H9 (cell line): Measurements from ENCODE around the gene USP6NL. TPM values are rescaled to one million over a fixed set of nuclear protein-coding genes. Genes with fewer than 3 reads are reported as not detected.

Source experiments
- DNase-seq: peaks from one replicate; pipeline ENCODE4 v3.0.0-alpha.2; 2017
- H2AFZ ChIP-seq: one replicate; pipeline ENCODE4 v1.6.1; 2013; ENCODE audit warnings: mild to moderate bottlenecking, low read length, control low read depth, moderate library complexity
- H2AK5ac ChIP-seq: 2 replicates; pipeline ENCODE4 v1.6.1; 2013; ENCODE audit warnings: low read length, control low read depth, mixed read lengths; ENCODE audit not compliant: insufficient read length
- H2BK120ac ChIP-seq: one replicate; pipeline ENCODE4 v1.6.1; 2013; ENCODE audit warnings: low read depth, mild to moderate bottlenecking, low read length, control low read depth, inconsistent platforms; ENCODE audit not compliant: poor library complexity, severe bottlenecking
- H2BK12ac ChIP-seq: 2 replicates; pipeline ENCODE4 v1.6.1; 2013; ENCODE audit warnings: low read length, control low read depth, mixed read lengths, low read depth; ENCODE audit not compliant: insufficient read length
- H2BK15ac ChIP-seq: 2 replicates; pipeline ENCODE4 v1.6.1; 2013; ENCODE audit warnings: low read depth, low read length, control low read depth
- H2BK20ac ChIP-seq: one replicate; pipeline ENCODE4 v1.6.1; 2013; ENCODE audit warnings: low read depth, mild to moderate bottlenecking, low read length, control low read depth, inconsistent platforms; ENCODE audit not compliant: poor library complexity, severe bottlenecking
- H2BK5ac ChIP-seq: 2 replicates; pipeline ENCODE4 v1.6.1; 2013; ENCODE audit warnings: low read length, control low read depth, mixed read lengths; ENCODE audit not compliant: insufficient read length
- H3K14ac ChIP-seq: 2 replicates; pipeline ENCODE4 v1.6.1; 2013; ENCODE audit warnings: low read length, control low read depth; ENCODE audit not compliant: insufficient read depth
- H3K18ac ChIP-seq: 2 replicates; pipeline ENCODE4 v1.6.1; 2013; ENCODE audit warnings: low read depth, mild to moderate bottlenecking, mixed read lengths, low read length, control low read depth; ENCODE audit not compliant: insufficient read length
- H3K23ac ChIP-seq: 2 replicates; pipeline ENCODE4 v1.6.1; 2013; ENCODE audit warnings: low read length, control low read depth, mixed read lengths, low read depth; ENCODE audit not compliant: insufficient read length
- H3K23me2 ChIP-seq: 2 replicates; pipeline ENCODE4 v1.6.1; 2013; ENCODE audit warnings: low read depth, mild to moderate bottlenecking, mixed read lengths, low read length, control low read depth; ENCODE audit not compliant: insufficient read length, poor library complexity, severe bottlenecking
- H3K27ac ChIP-seq: 2 replicates; pipeline ENCODE4 v1.5.1; 2013; ENCODE audit warnings: low read length, control low read depth, mixed read lengths, low read depth; ENCODE audit not compliant: insufficient read length
- H3K27me3 ChIP-seq: 2 replicates; pipeline ENCODE4 v1.6.1; 2013; ENCODE audit warnings: low read length, control low read depth, inconsistent platforms; ENCODE audit not compliant: insufficient read depth
- H3K4ac ChIP-seq: 2 replicates; pipeline ENCODE4 v1.6.1; 2013; ENCODE audit warnings: low read depth, mild to moderate bottlenecking, control low read depth, inconsistent platforms, low read length, moderate library complexity
- H3K4me1 ChIP-seq: 2 replicates; pipeline ENCODE4 v1.6.1; 2013; ENCODE audit warnings: low read length, control low read depth, inconsistent platforms; ENCODE audit not compliant: insufficient read depth
- H3K4me2 ChIP-seq: 2 replicates; pipeline ENCODE4 v1.6.1; 2013; ENCODE audit warnings: low read length, control low read depth, mixed read lengths; ENCODE audit not compliant: insufficient read length, insufficient read depth
- H3K56ac ChIP-seq: 2 replicates; pipeline ENCODE4 v1.6.1; 2013; ENCODE audit warnings: low read depth, mild to moderate bottlenecking, mixed read lengths, low read length, control low read depth; ENCODE audit not compliant: insufficient read length
- H3K79me1 ChIP-seq: 2 replicates; pipeline ENCODE4 v1.6.1; 2013; ENCODE audit warnings: low read depth, mild to moderate bottlenecking, moderate library complexity, low read length, control low read depth, inconsistent platforms; ENCODE audit not compliant: insufficient read depth, poor library complexity, severe bottlenecking
- H3K79me2 ChIP-seq: 2 replicates; pipeline ENCODE4 v1.6.1; 2013; ENCODE audit warnings: low read length, control low read depth, inconsistent platforms; ENCODE audit not compliant: insufficient read depth
- H3K9ac ChIP-seq: 2 replicates; pipeline ENCODE4 v1.6.1; 2013; ENCODE audit warnings: low read length, control low read depth, mixed read lengths; ENCODE audit not compliant: insufficient read length; ENCODE audit errors: extremely low read depth
- H3K9me3 ChIP-seq: one replicate; pipeline ENCODE4 v1.6.1; 2013; ENCODE audit warnings: low read depth, low read length, inconsistent platforms; ENCODE audit not compliant: control insufficient read depth
- H3T11ph ChIP-seq: one replicate; pipeline ENCODE4 v1.6.1; 2013; ENCODE audit warnings: mild to moderate bottlenecking, low read length, control low read depth, inconsistent platforms
- H4K20me1 ChIP-seq: one replicate; pipeline ENCODE4 v1.6.1; 2013; ENCODE audit not compliant: control insufficient read depth, insufficient read length, insufficient read depth
- H4K5ac ChIP-seq: 2 replicates; pipeline ENCODE4 v1.6.1; 2013; ENCODE audit warnings: low read depth, mild to moderate bottlenecking, mixed read lengths, low read length, control low read depth; ENCODE audit not compliant: insufficient read length
- H4K8ac ChIP-seq: replicated peaks from 2 replicates; pipeline ENCODE4 v1.6.1; 2013; ENCODE audit warnings: low read length, control low read depth, mixed read lengths, low read depth; ENCODE audit not compliant: insufficient read length
- H4K91ac ChIP-seq: 2 replicates; pipeline ENCODE4 v1.6.1; 2013; ENCODE audit warnings: low read depth, mild to moderate bottlenecking, moderate library complexity, mixed read lengths, low read length, control low read depth; ENCODE audit not compliant: insufficient read length
- H3K27ac Mint-ChIP-seq, 3 experiments: 2 replicates in 2 of 3; 3 replicates in 1 of 3; pipeline ENCODE4 v1.8.0; 2020 to 2021; ENCODE audit warnings: mixed read lengths in 3 of 3, mild to moderate bottlenecking in 1 of 3, moderate library complexity in 1 of 3
- H3K27me3 Mint-ChIP-seq: 2 replicates; pipeline ENCODE4 v1.8.0; 2021; ENCODE audit warnings: low read depth, mild to moderate bottlenecking, moderate library complexity, mixed read lengths
- H3K36me3 Mint-ChIP-seq, 3 experiments: 2 replicates in 2 of 3; 3 replicates in 1 of 3; pipeline ENCODE4 v1.8.0; 2020 to 2021; ENCODE audit warnings: low read depth in 3 of 3, mixed read lengths in 3 of 3; ENCODE audit not compliant: insufficient read depth in 1 of 3
- H3K4me1 Mint-ChIP-seq, 2 experiments: 2 replicates each; pipeline ENCODE4 v1.8.0; 2020; ENCODE audit warnings: mixed read lengths in 2 of 2
- H3K4me3 Mint-ChIP-seq, 2 experiments: 2 replicates in 1 of 2; 3 replicates in 1 of 2; pipeline ENCODE4 v1.8.0; 2020 to 2021; ENCODE audit warnings: mild to moderate bottlenecking in 2 of 2, mixed read lengths in 2 of 2, moderate library complexity in 1 of 2
- H3K9me3 Mint-ChIP-seq, 2 experiments: 2 replicates in 1 of 2; 3 replicates in 1 of 2; pipeline ENCODE4 v1.8.0; 2020; ENCODE audit warnings: mild to moderate bottlenecking in 2 of 2, mixed read lengths in 2 of 2, moderate library complexity in 1 of 2
- WGBS: extraction: QIAGEN DNeasy Blood & Tissue Kit; methylation state at CpG from one replicate; pipeline ENCODE4 v1.1.7; 2013; ENCODE audit warnings: missing lambda C conversion rate, low lambda C conversion rate, mixed read lengths; ENCODE audit not compliant: insufficient read length; ENCODE audit errors: extremely low coverage; 5-methylcytosine and 5-hydroxymethylcytosine counted together
- total RNA-seq: library from RNA; stranded (reverse); gene quantifications from 2 replicates; pipeline ENCODE4 v1.2.1, GENCODE V29; 2021
- TF ChIP-seq, protein P1 (sequence below): fragments of 200-600 bp; sonication (generic); conservative IDR thresholded peaks from 3 replicates; pipeline ENCODE4 v1.8.0; 2021; ENCODE audit warnings: antibody characterized with exemption, mild to moderate bottlenecking

USP6NL gene
- total RNA-seq, 1 experiment from 2014 or later: 28.3 TPM

DNA sequence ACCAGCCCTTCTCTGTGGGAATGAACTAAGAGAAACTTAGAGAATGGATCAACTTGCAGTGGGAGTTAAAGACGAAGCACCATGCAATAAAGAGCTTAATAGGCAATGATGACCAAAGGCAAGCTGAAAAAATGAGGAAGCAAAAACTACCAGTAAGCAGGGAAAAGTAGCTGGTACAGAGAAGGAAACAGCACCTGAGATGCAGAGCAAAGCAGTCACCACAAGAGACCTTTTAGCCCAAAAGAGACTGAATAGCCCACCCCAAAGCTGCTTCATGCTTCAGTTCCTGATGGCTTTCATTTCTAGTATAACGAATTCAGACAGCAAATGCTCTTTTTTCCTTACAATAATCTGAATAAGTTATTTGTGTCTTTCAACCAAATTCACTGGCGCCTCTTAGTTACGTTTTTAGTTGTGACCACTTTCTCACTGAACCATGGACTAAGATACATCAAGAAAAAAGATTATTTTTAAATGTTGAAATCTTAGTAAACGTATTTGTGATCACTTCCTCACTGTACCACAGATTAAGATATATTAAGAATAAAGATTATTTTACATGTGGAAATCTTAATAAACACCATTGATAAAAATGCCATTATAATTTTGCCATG, 76.0 kb downstream of the USP6NL start:
- peaks cover 36 to 41% of the 10 kb centered on the region in 2 experiments for H3K4me1 Mint-ChIP-seq
- Histone ChIP-seq H3K56ac (no peak overlapping the region), H2BK12ac (no peak overlapping the region), H3K4me2 (no peak overlapping the region), H4K20me1 (no peaks in the 10 kb centered on the region), H3K23ac (no peak overlapping the region), H3K18ac (no peak overlapping the region), H2BK5ac (no peak overlapping the region), H3K9ac (no peak overlapping the region), H3K4ac (no peak overlapping the region), H4K5ac (no peak overlapping the region), H3K9me3 (no peaks in the 10 kb centered on the region), H4K8ac (no peak overlapping the region), H4K91ac (no peak overlapping the region), H2BK15ac (no peak overlapping the region), H3K23me2 (no peaks in the 10 kb centered on the region), H2BK20ac (no peak overlapping the region), H3K79me1 (peaks cover 5% of the 10 kb centered on the region), H3K4me1 (peaks cover 4% of the 10 kb centered on the region; the same call in 1 of the 2 replicates), H2AK5ac (no peak overlapping the region), H3K79me2 (peaks cover 2% of the 10 kb centered on the region; the same call in 1 of the 2 replicates), H3K14ac (no peak overlapping the region), H2BK120ac (no peak overlapping the region), H3T11ph (no peak overlapping the region), H3K27ac (no peak overlapping the region), H3K27me3 (no peaks in the 10 kb centered on the region), H2AFZ (no peak overlapping the region)
- no peaks in the 10 kb centered on the region for H3K36me3 Mint-ChIP-seq
- TF ChIP-seq, protein P1, sequence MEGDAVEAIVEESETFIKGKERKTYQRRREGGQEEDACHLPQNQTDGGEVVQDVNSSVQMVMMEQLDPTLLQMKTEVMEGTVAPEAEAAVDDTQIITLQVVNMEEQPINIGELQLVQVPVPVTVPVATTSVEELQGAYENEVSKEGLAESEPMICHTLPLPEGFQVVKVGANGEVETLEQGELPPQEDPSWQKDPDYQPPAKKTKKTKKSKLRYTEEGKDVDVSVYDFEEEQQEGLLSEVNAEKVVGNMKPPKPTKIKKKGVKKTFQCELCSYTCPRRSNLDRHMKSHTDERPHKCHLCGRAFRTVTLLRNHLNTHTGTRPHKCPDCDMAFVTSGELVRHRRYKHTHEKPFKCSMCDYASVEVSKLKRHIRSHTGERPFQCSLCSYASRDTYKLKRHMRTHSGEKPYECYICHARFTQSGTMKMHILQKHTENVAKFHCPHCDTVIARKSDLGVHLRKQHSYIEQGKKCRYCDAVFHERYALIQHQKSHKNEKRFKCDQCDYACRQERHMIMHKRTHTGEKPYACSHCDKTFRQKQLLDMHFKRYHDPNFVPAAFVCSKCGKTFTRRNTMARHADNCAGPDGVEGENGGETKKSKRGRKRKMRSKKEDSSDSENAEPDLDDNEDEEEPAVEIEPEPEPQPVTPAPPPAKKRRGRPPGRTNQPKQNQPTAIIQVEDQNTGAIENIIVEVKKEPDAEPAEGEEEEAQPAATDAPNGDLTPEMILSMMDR: no peak
- H3K27me3 Mint-ChIP-seq: no peaks in the 10 kb centered on the region
- WGBS: no CpG with 5 or more reads among the region's 5 CpGs
- no peak overlapping the region; a peak in 1 of 7 replicates for H3K27ac Mint-ChIP-seq
- no peak for DNase-seq
- H3K4me3 Mint-ChIP-seq: no peak overlapping the region
- H3K9me3 Mint-ChIP-seq: no peaks in the 10 kb centered on the region
